ENCODE measurements around the gene PHGDH. TPM values are rescaled to one million over a fixed set of nuclear protein-coding genes. Genes with fewer than 3 reads are reported as not detected.

Gene PHGDH
- total and polyA plus RNA-seq, 2 of the 13 experiments (the other 11 are each of a cell fraction or from before 2014, with no cell fraction given): 95.8 to 133 TPM

DNA sequence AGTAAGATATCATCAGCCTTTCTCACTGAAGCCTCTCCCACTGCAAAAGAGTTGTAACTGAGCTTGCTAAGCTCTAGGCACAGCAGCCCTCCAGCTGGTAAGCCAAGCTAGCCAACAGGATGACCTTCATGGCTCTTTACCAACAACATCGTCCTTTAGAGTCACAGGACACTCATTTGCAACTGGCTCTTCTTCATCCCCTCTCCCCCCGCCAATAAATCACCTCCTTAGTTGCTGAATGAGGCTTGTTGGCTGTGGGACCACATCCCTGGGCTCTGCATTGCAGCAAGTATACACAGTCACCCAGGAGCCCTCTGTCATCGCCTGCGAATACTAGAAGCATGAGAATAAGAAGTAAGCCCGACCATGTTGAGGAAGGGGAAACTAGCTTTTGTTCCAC, 47.7 kb upstream of the PHGDH start:
- ChIA-PET CTCF (ENCODE audit: low intra/inter-chr PET ratio, low total read pairs) (interaction anchor here (1.4 to 4.4 kb wide), 2 partner anchors 11 to 51 kb away, joined by 4 to 68 read pairs; no protein-coding TSS in a partner anchor), POLR2A (no interaction called here)
- BruUV-seq (replicated peaks): no TSS peak
- Histone ChIP-seq H3K79me2 (ENCODE audit: insufficient read depth, low read length) (no peaks in the 10 kb centered on the region), H3K4me2 (ENCODE audit: low read depth, low read length) (no peak overlapping the region), H2AFZ (ENCODE audit: low read length) (no peak overlapping the region), H3K4me1 (ENCODE audit: insufficient read depth, low read length) (peaks cover 17% of the 10 kb centered on the region), H3K9me3 (ENCODE audit: low read length) (no peaks in the 10 kb centered on the region), H4K20me1 (ENCODE audit: insufficient read depth, low read length) (no peaks in the 10 kb centered on the region), H3K36me3 (replicated peaks in 1 of 2; ENCODE audit: control insufficient read depth in 1 of 2, insufficient read depth in 2 of 2, low read length in 2 of 2) (no peaks in the 10 kb centered on the region), H3K4me3 (replicated peaks in 1 of 3; ENCODE audit: insufficient read depth in 1 of 3, low read depth in 2 of 3, low read length in 3 of 3) (no peak overlapping the region), H3K27ac (ENCODE audit: extremely low read length, insufficient read depth, low read length) (no peak overlapping the region), H3K27me3 (ENCODE audit: control insufficient read depth in 1 of 2, insufficient read depth in 2 of 2, low read length in 2 of 2) (no peaks in the 10 kb centered on the region), H3K9ac (ENCODE audit: insufficient read depth, low read depth, low read length) (no peak overlapping the region)
- intact Hi-C loops (cut with micrococcal nuclease; ENCODE audit: unreplicated experiment) (no loop called here), in situ Hi-C loops (cut with HindIII; ENCODE audit: extremely low pct_ligation_motif_present, low pct_unique_long_range_greater_than_20kb) (loop anchor here (5.0 kb wide), 1 partner anchor 52 kb away; no protein-coding TSS in a partner anchor)
- TF ChIP-seq ZNF225 (CRISPR knock-in tag; IDR thresholded peaks at IDR 0.05) (no peak), ARNT2 (CRISPR knock-in tag; IDR thresholded peaks at IDR 0.05; ENCODE audit: low read depth) (no peak), PHF8 (CRISPR knock-in tag; IDR thresholded peaks at IDR 0.05) (no peak), ZSCAN9 (CRISPR knock-in tag; IDR thresholded peaks at IDR 0.05; ENCODE audit: borderline replicate concordance) (no peak), RORA (CRISPR knock-in tag; IDR thresholded peaks at IDR 0.05) (no peak)
- DNase-seq (ENCODE audit: low spot score): no peak
- FAIRE-seq: no peak
- WGBS (ENCODE audit: low lambda C conversion rate): 8% methylated on average over 5 of the region's 5 CpGs
- ATAC-seq: no peak

DNA sequence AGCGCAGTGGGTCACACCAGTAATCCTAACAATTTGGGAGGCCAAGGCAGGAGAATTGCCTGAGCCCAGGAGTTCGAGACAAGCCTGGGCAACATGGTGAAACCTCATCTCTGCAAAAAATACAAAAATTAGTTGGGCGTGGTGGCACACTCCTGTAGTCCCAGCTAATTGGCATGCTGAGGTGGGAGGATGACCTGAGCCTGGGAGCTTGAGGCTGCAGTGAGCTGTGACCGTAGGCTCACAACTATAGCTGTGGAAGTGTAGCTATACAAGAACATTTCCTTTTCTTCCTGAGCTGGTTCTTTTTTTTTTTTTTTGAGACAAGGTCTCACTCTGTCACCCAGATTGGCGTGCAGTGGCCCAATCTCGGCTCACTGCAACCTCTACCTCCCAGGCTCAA, 44.6 kb upstream of the PHGDH start:
- 23% methylated on average over 6 of the region's 6 CpGs for WGBS (ENCODE audit: low lambda C conversion rate)
- no peak for TF ChIP-seq ZSCAN29 (CRISPR knock-in tag; conservative IDR thresholded peaks at IDR 0.05)
- no peak for TF ChIP-seq ETV5 (CRISPR knock-in tag; IDR thresholded peaks at IDR 0.05; ENCODE audit: borderline replicate concordance)
- TF ChIP-seq KDM5B (CRISPR knock-in tag; IDR thresholded peaks at IDR 0.05; ENCODE audit: borderline replicate concordance): no peak
- no peak for TF ChIP-seq TCF12 (IDR thresholded peaks at IDR 0.05)
- no peak for TF ChIP-seq TCF12 (CRISPR knock-in tag; IDR thresholded peaks at IDR 0.05)
- no peak for TF ChIP-seq HHEX (CRISPR knock-in tag; IDR thresholded peaks at IDR 0.05)
- no peak for TF ChIP-seq ZNF501 (CRISPR knock-in tag; IDR thresholded peaks at IDR 0.05)
- TF ChIP-seq, protein P1, sequence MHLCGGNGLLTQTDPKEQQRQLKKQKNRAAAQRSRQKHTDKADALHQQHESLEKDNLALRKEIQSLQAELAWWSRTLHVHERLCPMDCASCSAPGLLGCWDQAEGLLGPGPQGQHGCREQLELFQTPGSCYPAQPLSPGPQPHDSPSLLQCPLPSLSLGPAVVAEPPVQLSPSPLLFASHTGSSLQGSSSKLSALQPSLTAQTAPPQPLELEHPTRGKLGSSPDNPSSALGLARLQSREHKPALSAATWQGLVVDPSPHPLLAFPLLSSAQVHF (CRISPR knock-in tag; IDR thresholded peaks at IDR 0.05): no peak
- no peak for TF ChIP-seq SETDB1 (CRISPR knock-in tag; IDR thresholded peaks at IDR 0.05; ENCODE audit: borderline replicate concordance)
- TF ChIP-seq AGO1 (IDR thresholded peaks at IDR 0.05; ENCODE audit: low read depth, low read length, poor library complexity, severe bottlenecking): no peak
- no peak for TF ChIP-seq SALL2 (CRISPR knock-in tag; IDR thresholded peaks at IDR 0.05)
- no peak for TF ChIP-seq ZNF598 (CRISPR knock-in tag; IDR thresholded peaks at IDR 0.05; ENCODE audit: borderline replicate concordance)
- no peak for TF ChIP-seq STAT5B (CRISPR knock-in tag; IDR thresholded peaks at IDR 0.05)
- no peak for TF ChIP-seq U2AF2 (IDR thresholded peaks at IDR 0.05; ENCODE audit: low read depth, low read length)
- TF ChIP-seq, protein P2, sequence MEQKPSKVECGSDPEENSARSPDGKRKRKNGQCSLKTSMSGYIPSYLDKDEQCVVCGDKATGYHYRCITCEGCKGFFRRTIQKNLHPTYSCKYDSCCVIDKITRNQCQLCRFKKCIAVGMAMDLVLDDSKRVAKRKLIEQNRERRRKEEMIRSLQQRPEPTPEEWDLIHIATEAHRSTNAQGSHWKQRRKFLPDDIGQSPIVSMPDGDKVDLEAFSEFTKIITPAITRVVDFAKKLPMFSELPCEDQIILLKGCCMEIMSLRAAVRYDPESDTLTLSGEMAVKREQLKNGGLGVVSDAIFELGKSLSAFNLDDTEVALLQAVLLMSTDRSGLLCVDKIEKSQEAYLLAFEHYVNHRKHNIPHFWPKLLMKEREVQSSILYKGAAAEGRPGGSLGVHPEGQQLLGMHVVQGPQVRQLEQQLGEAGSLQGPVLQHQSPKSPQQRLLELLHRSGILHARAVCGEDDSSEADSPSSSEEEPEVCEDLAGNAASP (CRISPR knock-in tag; IDR thresholded peaks at IDR 0.05; ENCODE audit: borderline replicate concordance): no peak
- TF ChIP-seq NKX3-1 (CRISPR knock-in tag; IDR thresholded peaks at IDR 0.05): no peak
- ATAC-seq: no peak
- no TSS peak for BruUV-seq (replicated peaks)
- no peak overlapping the region for H3K4me3 ChIP-seq (replicated peaks in 1 of 3; ENCODE audit: insufficient read depth in 1 of 3, low read depth in 2 of 3, low read length in 3 of 3)
- H3K9ac ChIP-seq (ENCODE audit: insufficient read depth, low read depth, low read length): no peak overlapping the region
- ChIA-PET CTCF (ENCODE audit: low intra/inter-chr PET ratio, low total read pairs) (no interaction called here), POLR2A (no interaction called here)
- H3K4me1 ChIP-seq (ENCODE audit: insufficient read depth, low read length): no peaks in the 10 kb centered on the region
- in situ Hi-C loops (cut with HindIII; ENCODE audit: extremely low pct_ligation_motif_present, low pct_unique_long_range_greater_than_20kb) (no loop called here), intact Hi-C loops (cut with micrococcal nuclease; ENCODE audit: unreplicated experiment) (no loop called here)
- H3K9me3 ChIP-seq (ENCODE audit: low read length): no peaks in the 10 kb centered on the region
- no peaks in the 10 kb centered on the region for H4K20me1 ChIP-seq (ENCODE audit: insufficient read depth, low read length)
- H3K36me3 ChIP-seq (replicated peaks in 1 of 2; ENCODE audit: control insufficient read depth in 1 of 2, insufficient read depth in 2 of 2, low read length in 2 of 2): no peaks in the 10 kb centered on the region
- no peak overlapping the region for H3K4me2 ChIP-seq (ENCODE audit: low read depth, low read length)
- H3K27me3 ChIP-seq (ENCODE audit: control insufficient read depth in 1 of 2, insufficient read depth in 2 of 2, low read length in 2 of 2): no peaks in the 10 kb centered on the region
- no peak for FAIRE-seq
- no peak overlapping the region for H2AFZ ChIP-seq (ENCODE audit: low read length)
- DNase-seq (ENCODE audit: low spot score): no peak
- H3K79me2 ChIP-seq (ENCODE audit: insufficient read depth, low read length): no peaks in the 10 kb centered on the region
- no peak overlapping the region for H3K27ac ChIP-seq (ENCODE audit: extremely low read length, insufficient read depth, low read length)

All from HepG2 (cell line).